ENCODE measurements around the gene ATP10B.

Gene ATP10B

DNA sequence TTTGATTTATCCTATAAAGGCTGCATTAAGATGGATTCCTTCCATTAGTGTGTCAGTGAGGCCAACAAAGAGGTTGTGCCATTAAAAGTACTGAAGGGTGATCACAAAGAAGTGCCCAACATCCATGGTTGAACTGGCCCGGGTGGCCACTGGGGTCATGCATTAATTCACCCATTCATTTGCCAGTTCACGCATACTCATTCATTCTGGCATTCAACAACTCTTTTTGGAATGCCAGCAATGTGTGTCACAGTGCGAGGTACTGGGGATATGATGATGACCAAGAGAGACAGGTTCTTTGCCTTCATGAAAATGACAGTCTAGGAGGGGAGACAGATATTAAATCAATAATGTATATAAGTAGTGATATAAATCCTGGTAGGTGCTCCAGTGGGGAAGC, 337.1 kb downstream of the ATP10B start:
- H3K27ac ChIP-seq (ENCODE audit: low read depth, low read length): no peak overlapping the region
- H3K9me3 ChIP-seq (ENCODE audit: low read length): no peaks in the 10 kb centered on the region
- H3K27me3 ChIP-seq (ENCODE audit: control insufficient read depth in 1 of 2, insufficient read depth in 2 of 2, low read length in 2 of 2): no peaks in the 10 kb centered on the region
- no peak overlapping the region for H3K4me3 ChIP-seq (ENCODE audit: low read depth in 1 of 2, low read length in 2 of 2)
- H3K36me3 ChIP-seq (ENCODE audit: insufficient read depth, low read length): no peaks in the 10 kb centered on the region
- H3K9ac ChIP-seq (ENCODE audit: low read length): no peak overlapping the region
- H3K4me1 ChIP-seq (ENCODE audit: insufficient read depth, low read length): no peaks in the 10 kb centered on the region

DNA sequence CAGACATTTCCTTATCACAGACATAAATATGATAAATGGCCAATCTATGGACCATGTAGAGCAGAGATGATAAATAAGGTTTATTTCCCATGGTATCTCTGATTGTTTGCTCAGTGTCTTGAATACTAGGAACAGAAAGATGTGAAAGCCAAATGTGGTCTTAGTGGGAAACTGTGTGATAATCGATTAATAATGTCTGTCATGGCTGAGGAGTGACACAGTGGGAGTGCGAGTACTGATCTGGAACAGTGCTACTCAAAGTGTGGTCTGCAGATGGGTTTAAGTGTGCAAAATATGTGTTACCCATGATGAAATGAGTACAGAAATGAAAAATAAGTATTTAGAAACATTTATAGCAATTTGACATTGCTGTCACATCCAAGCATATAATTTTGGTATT, 337.8 kb downstream of the ATP10B start:
- H3K27me3 ChIP-seq (ENCODE audit: control insufficient read depth in 1 of 2, insufficient read depth in 2 of 2, low read length in 2 of 2): no peaks in the 10 kb centered on the region
- H3K36me3 ChIP-seq (ENCODE audit: insufficient read depth, low read length): no peaks in the 10 kb centered on the region
- H3K27ac ChIP-seq (ENCODE audit: low read depth, low read length): no peak overlapping the region
- H3K4me1 ChIP-seq (ENCODE audit: insufficient read depth, low read length): no peaks in the 10 kb centered on the region
- H3K9me3 ChIP-seq (ENCODE audit: low read length): no peaks in the 10 kb centered on the region
- no peak overlapping the region for H3K4me3 ChIP-seq (ENCODE audit: low read depth in 1 of 2, low read length in 2 of 2)
- no peak overlapping the region for H3K9ac ChIP-seq (ENCODE audit: low read length)

DNA sequence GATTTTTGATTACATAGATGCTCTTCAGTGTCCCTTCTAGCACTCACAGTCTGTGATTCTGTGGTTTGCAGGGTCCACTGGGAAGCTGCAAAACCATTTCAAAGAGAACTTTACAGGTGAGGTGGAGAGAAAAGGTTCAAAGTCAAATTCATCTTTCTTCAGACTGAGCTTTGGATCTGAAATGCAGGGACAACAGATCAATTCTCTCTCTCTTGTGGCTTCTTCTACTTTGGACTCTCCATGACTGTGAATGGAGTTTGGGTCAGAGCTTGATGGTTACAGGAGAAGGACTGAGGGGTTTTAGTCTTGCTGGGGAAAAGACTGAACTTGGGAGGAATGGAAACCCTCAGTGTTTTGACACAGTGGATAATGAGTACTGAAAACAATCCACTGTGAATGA, 338.5 kb downstream of the ATP10B start:
- no peak overlapping the region for H3K9ac ChIP-seq (ENCODE audit: low read length)
- no peaks in the 10 kb centered on the region for H3K9me3 ChIP-seq (ENCODE audit: low read length)
- no peak overlapping the region for H3K4me3 ChIP-seq (ENCODE audit: low read depth in 1 of 2, low read length in 2 of 2)
- H3K27me3 ChIP-seq (ENCODE audit: control insufficient read depth in 1 of 2, insufficient read depth in 2 of 2, low read length in 2 of 2): no peaks in the 10 kb centered on the region
- H3K27ac ChIP-seq (ENCODE audit: low read depth, low read length): no peak overlapping the region
- H3K4me1 ChIP-seq (ENCODE audit: insufficient read depth, low read length): no peaks in the 10 kb centered on the region
- no peaks in the 10 kb centered on the region for H3K36me3 ChIP-seq (ENCODE audit: insufficient read depth, low read length)
